GM21737 (cell line): ENCODE data around the gene MROH8.
"Not testable (repeated sequence)": the region's sequence is repeated elsewhere in the genome, so short reads cannot be mapped to it uniquely, and the experiment has no call there.

Source experiments
- ATAC-seq: cut with Tn5 transposase; IDR thresholded peaks from one replicate; pipeline ENCODE4 v1.9.1; 2021; ENCODE audit warnings: mild to moderate bottlenecking, moderate library complexity; ENCODE audit not compliant: unreplicated experiment

MROH8 gene

GRCh38 chr20:37095599-37096414 lies 83.5 kb downstream of the MROH8 start, which contains the start of gene RBL1:
Gene RBL1 (minus strand): TSS chr20:37095997. CDS start chr20:37095928, 69 bp downstream.
- ATAC-seq, result peak; percentile 61

- ATAC-seq, result peak; percentile 19
Measured at GRCh38 chr20:37095108-37095598, 84.2 kb downstream of the MROH8 start.

- ATAC-seq, result no peak
Measured at GRCh38 chr20:37090407-37090806, 88.9 kb downstream of the MROH8 start.

- no peak for ATAC-seq
Measured at GRCh38 chr20:37081717-37082289, 97.5 kb downstream of the MROH8 start.

- ATAC-seq, result no peak
Measured at GRCh38 chr20:37077009-37077408, 102.3 kb downstream of the MROH8 start.

GRCh38 chr20:37075932-37076685 lies 103.2 kb downstream of the MROH8 start:
- ATAC-seq, result no peak

- no peak for ATAC-seq
Measured at GRCh38 chr20:37072293-37073196, 106.8 kb downstream of the MROH8 start.

GRCh38 chr20:37071481-37071911 lies 107.9 kb downstream of the MROH8 start:
- no peak for ATAC-seq

GRCh38 chr20:37069563-37069962 lies 109.8 kb downstream of the MROH8 start:
- not testable (repeated sequence) for ATAC-seq

- ATAC-seq, result no peak
Measured at GRCh38 chr20:37066168-37066567, 113.2 kb downstream of the MROH8 start.

GRCh38 chr20:37055276-37055675 lies 124.1 kb downstream of the MROH8 start:
- no peak for ATAC-seq

- no peak for ATAC-seq
Measured at GRCh38 chr20:37053230-37053950, 126.0 kb downstream of the MROH8 start.
